Astrocyte (in vitro differentiated cells and primary cell): ENCODE results near the gene COX8C.

ENCODE experiments used
- CTCF ChIP-seq: IDR thresholded peaks from 2 replicates; pipeline ENCODE4 v1.5.1; 2011; ENCODE audit warnings: low read depth, mild to moderate bottlenecking, inconsistent platforms, low read length, moderate library complexity; ENCODE audit not compliant: insufficient read depth
- EZH2 ChIP-seq: IDR thresholded peaks from 2 replicates; pipeline ENCODE4 v1.6.1; 2012; ENCODE audit warnings: mild to moderate bottlenecking, low read length, inconsistent platforms; ENCODE audit not compliant: insufficient read depth

GRCh38 chr14:93346926-93347721 lies at the start of gene COX8C:
- TF ChIP-seq CTCF (no peak), EZH2 (no peak)
